NCI-H1105 treated with DMSO at 0.1 percent for 48 hours (cell line): ENCODE data around the gene PRSS3.
"Not testable (repeated sequence)": the region's sequence is repeated elsewhere in the genome, so short reads cannot be mapped to it uniquely, and the experiment has no call there.

Source experiments
- DNase-seq: peaks from one replicate; lab custom pipeline; 2025; lab: John Stamatoyannopoulos, UW

PRSS3 gene

GRCh38 chr9:33786681-33787080 lies 8.7 kb upstream of the PRSS3 start:
- DNase-seq: no peak

DNA sequence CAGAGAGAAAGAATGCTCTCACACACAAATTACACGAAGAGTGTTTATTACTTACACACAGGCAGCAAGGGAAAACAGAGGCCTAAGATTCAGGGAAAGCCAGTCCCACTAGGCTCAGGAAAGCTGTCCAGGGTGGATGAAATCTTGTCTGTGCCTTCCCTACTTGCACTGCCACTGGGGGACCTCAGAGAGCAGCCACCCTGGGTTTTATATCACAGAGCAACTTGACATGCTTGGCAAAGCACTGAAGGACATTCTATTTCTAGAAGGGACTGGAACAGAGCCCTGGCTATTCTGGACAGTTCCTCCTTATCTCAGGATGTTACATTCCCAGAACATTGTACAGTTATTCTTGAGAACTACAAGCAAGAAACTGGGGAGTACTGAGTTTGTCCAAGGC lies 7.5 kb upstream of the PRSS3 start:
- DNase-seq: no peak

DNA sequence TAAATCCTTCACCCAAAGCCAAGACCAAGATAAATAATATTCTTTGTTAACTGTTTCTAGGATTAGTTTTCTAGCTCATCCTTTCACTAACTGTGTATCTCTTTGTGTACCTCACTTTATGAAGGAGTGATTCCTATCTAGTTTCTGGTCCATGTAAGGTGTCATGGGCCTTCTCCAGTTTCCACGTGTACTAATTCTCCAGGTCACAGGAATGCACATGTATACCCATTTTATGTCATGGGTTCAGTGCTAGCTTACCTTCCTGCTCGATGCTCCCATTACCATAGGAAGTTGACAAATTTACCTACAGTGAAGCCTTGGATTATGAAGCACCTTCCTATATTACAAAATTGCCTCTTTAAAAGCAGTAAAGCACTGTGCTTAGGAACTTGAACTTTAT lies 5.9 kb upstream of the PRSS3 start:
- DNase-seq: not testable (repeated sequence)

- no peak for DNase-seq
These were observed 4.2 kb upstream of the PRSS3 start for GRCh38 chr9:33791117-33791516.

- DNase-seq: not testable (repeated sequence)
These were observed 1.9 kb upstream of the PRSS3 start for GRCh38 chr9:33793496-33793895.

DNA sequence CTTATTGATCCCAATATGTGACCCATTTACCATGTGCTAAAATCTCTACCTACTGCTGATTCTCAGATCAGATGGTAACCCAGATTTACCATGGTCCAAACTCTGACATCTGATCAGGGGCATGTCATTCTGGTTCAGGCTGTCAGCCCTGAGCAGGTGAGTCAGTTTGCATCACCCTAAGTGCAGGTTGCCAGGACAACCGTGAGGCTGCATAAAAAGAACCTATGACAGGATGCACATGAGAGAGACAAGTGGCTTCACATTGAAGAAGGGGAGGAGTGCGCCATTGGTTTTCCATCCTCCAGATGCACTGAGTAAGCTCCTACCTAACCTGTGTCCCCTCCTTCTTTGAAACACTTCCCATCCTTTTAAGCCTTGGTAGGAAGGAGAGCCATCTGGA lies 801 bp upstream of the PRSS3 start:
- DNase-seq: no peak

DNA sequence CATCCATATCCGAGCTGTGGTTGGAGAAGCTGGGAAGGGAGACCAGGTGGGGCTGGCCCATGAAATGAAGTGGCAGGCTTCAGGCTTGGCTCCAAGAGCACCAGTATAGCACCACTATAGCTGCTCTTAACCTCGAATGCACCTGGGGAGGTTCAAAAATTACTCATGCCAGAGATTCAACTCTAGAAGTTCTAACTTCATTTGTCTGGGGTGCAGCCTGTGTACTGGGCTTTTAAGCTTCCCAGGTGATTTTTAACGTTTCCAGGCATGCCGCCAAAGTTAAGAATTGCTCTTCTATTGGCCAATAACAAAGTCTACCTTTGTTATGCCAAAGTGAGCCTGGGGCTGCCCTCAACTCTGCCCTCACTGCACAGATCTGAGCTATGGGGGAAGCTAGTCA lies 458 bp downstream of the PRSS3 start:
- DNase-seq: peak; percentile 11

- DNase-seq: not testable (repeated sequence)
These were observed 1.3 kb downstream of the PRSS3 start for GRCh38 chr9:33796679-33797078.

DNA sequence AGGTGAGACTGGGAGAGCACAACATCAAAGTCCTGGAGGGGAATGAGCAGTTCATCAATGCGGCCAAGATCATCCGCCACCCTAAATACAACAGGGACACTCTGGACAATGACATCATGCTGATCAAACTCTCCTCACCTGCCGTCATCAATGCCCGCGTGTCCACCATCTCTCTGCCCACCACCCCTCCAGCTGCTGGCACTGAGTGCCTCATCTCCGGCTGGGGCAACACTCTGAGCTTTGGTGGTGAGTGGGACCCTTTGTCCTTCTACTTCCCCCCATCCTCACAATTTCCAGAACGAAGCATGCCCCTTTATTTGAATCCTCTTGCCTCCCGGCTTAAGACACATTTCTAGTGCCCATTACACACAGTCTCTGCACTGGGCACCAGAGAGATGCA lies 2.5 kb downstream of the PRSS3 start:
- no peak for DNase-seq

DNA sequence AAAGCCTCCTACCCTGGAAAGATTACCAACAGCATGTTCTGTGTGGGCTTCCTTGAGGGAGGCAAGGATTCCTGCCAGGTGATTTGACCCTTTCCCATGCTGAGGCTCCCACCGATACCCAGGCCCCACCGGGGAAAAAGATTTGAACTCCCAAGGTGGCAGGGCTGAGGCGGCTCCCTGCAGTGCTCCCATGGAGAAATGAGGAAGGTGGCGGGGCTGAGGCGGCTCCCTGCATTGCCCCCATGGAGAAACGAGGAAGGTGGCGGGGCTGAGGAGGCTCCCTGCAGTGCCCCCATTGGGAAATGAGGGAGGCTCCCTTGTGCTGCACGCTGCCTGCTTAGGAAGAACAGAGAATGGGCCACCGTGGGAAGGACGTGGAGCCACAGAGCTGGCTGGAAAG lies 3.2 kb downstream of the PRSS3 start:
- no peak for DNase-seq

DNA sequence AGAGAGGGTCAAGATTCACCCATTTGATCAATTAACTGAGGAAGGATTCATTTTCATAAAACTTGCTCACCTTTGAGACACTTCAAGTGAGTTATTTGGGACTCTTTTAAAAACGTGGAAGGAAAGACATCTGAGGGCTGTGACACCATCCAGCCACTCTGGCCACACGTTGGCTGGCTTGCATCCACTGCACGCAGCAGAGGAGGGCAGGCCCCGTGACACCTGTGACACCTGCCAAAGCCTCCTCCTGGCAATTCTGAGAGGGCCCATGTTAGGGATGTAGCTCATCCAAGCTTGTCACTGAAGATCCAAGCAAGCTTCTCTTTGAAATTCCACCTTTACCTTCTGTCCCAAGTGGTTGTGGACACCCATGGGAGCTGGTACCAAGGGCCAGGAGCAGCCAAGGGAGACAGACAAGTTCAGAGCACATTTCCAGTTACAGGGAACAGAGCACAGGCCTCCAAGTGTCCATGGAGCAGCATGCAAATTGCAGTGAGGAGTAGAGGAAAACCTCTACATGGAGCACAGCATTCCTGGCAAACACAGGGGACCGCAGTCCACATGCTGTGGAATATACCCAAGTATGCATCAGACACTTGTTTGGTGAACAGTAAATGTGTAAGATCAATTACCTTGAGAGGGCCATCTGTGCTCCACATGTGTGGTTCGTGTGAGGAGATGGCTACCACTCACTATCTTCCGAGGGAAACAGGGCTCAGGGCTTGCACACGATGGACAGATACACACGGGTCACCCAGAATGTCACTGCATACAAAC lies 4.8 kb downstream of the PRSS3 start:
- DNase-seq: no peak

DNA sequence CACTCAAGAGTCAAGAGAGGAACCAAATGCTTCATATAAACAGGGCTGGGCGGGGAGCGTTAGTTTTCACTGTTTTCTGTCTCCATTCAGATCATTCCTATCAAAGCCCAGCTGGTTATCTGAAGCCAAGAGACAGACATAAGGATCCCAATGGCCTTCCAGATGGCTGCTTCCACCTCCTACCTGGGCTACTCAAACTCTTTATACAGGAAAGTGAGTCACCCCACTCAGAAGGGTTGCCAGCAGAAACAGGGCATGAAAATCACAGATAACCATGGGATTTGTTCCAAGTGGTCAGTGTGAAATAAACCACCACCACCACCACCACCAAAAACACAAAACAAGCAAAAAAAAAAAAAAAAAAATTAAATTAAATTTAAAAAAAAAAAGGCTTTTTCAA lies 5.5 kb downstream of the PRSS3 start:
- no peak for DNase-seq

- not testable (repeated sequence) for DNase-seq
These were observed 6.7 kb downstream of the PRSS3 start for GRCh38 chr9:33801943-33802500.

DNA sequence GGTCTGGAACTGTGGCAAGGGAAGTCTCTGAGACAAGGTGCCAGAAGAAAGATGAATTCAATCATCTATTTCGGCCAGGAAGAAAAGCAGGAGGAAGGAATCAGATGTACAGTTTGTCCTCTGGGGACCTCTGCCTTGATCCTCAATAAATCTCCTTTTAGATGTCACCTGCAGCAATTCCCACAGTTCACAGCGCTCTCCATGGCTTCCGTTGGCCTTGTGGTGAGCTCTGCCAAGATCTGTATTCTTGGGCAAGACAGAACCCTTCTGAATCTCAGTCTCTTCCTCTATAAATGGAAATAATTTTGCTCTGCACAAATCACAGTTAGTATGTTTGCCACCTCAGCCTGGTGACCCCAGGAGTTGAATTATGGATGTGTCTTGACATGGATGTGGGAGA lies 8.8 kb downstream of the PRSS3 start:
- not testable (repeated sequence) for DNase-seq

DNA sequence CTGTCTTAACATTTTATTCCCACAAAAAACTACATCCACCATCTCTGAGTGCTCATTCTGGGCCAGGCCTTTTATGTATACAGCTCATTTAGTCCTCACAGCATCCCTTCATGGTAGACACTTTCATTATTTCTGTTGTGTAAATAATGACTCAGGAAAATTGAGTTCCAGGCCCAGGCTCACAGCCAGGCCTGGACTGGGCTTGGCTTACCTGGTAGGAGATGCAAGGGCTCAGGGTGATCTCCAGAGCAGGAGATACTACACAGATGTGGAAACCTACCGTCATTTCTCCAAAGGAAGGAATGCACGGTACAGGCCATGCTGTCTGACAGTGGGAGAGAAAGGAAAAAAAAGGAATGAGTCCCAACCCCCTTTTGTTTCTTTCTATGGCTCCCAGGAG lies 11.8 kb downstream of the PRSS3 start:
- DNase-seq: peak; percentile 12

DNA sequence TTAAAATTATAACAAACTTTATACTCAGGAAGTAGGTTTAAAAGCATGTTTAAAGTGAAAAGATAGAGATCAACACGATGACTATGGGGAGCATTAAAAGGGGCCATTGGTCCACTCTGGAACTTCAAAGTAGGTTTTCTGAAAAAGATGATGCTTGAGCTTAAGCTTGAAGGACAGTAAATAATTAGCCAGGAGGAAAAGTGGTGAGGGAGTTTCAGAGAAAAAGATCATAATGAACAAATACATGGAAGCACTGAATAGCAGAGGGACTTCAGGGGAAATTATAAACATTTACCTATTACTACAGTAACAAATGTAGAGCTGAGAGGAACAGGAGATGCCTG lies 13.6 kb downstream of the PRSS3 start:
- DNase-seq: not testable (repeated sequence)

- no peak for DNase-seq
These were observed 14.1 kb downstream of the PRSS3 start for GRCh38 chr9:33809506-33809905.

DNA sequence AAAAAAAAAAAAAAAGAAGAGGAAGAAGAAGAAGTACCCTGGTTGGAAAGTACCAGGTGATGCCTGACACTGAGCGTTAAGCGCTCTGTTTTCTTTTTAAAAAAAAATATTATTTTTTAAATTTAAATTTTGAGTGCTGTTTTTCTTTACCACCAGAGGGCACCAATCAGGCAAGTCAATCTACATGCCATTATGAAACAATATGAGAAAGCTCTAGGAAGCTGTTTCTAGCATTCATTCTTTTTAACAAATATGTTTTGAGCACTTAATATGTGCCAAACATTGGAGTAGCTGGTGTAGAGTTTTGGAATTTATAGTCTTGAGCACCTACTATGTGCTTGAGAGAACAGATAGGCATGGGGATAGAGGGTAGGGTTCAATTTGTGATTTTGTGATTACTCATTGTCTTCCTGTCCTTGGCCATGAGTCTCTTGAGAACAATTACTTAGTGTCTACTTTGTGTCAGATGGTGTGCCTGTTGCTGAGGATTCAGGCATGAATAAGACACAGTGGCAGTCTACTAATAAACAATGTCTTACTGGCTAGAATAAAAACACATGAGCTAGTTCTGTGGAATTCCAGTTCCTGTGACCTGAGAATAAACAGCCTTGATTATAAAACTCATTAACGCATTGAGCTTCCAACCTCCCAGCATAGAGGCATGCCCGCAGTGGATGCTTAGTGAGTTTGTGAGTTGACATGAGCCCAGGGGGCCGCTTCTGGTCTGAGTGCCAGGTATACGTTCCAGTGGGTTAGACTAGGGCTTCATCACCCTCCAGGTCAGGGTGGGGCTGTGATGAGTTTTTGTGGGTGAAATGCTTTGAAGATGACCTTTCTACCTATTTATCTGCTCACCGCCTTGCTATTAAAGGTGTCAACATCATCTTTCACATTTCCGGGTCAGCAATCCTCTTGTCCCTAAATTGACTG lies 18.6 kb downstream of the PRSS3 start:
- DNase-seq: peak; percentile 56

DNA sequence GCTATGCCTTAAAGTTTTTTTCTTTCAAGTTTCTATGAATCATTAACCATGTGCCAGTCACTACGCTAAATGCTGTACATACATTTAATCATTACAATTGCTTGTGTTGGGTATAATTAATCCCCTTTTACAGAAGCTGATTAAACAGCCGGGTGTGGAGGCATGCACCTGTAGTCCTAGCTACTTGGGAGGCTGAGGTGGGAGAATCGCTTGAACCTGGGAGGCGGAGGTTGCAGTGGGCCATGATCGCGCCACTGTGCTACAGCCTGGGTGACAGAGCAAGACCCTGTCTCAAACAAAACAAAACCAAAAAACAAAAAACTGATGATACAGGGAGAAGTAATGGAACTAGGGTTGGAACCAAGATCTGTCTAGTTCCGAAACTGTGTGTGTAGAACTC lies 20.4 kb downstream of the PRSS3 start:
- DNase-seq: no peak

- DNase-seq: peak; percentile 82
These were observed 21.2 kb downstream of the PRSS3 start, which contains the start of gene UBE2R2 for GRCh38 chr9:33816327-33817252. TSS of gene UBE2R2 (plus strand) at chr9:33817160. CDS start at chr9:33817758, 598 bp downstream.

- DNase-seq: peak; percentile 44
These were observed 22.2 kb downstream of the PRSS3 start for GRCh38 chr9:33817327-33818166.
